Endothelial cell of umbilical vein (primary cell): ENCODE measurements around the gene CCM2. TPM values are rescaled to one million over a fixed set of nuclear protein-coding genes. Genes with fewer than 3 reads are reported as not detected.

Experiments
- BruUV-seq: library from RNA; stranded (reverse); fragments of 400-500 nt; replicated peaks from 2 replicates; lab custom pipeline; 2021; lab: Mats Ljungman, UMichigan
- CTCF ChIA-PET: fragments of 300-600, 350-600 bp; sonication (Branson Sonifier 250); formaldehyde crosslinking; loops from one replicate; lab custom pipeline; 2021; ENCODE audit warnings: antibody characterized with exemption, inconsistent platforms; lab: Charles Lee
- POLR2A ChIA-PET: fragments of 300-600, 350-600 bp; sonication (Branson Sonifier 250); formaldehyde crosslinking; loops from one replicate; lab custom pipeline; 2021; ENCODE audit warnings: antibody characterized with exemption, inconsistent platforms; lab: Charles Lee
- DNase-seq: peaks from one replicate; pipeline ENCODE4 v3.0.0-alpha.2; 2011; ENCODE audit warnings: low read depth, low spot score
- FAIRE-seq: peaks from 2 replicates; lab custom pipeline; 2011; peaks lifted over from hg19 to GRCh38; lab: Jason Lieb, UNC
- H2AFZ ChIP-seq: 2 replicates; pipeline ENCODE4 v1.6.0; 2012; ENCODE audit warnings: low read depth, low read length, control low read depth, inconsistent platforms
- H3K27ac ChIP-seq: 2 replicates; pipeline ENCODE4 v1.5.1; 2011; ENCODE audit warnings: low read depth, mild to moderate bottlenecking, control low read depth, low read length, moderate library complexity; ENCODE audit not compliant: insufficient read depth
- H3K27me3 ChIP-seq, 2 experiments: 2 replicates each; pipeline versions ENCODE4 v1.6.0 to v1.6.1; 2011; ENCODE audit warnings: low read length in 2 of 2, mixed read lengths in 1 of 2; ENCODE audit not compliant: control insufficient read depth in 2 of 2, insufficient read depth in 2 of 2
- H3K36me3 ChIP-seq, 2 experiments: 2 replicates in 1 of 2; 3 replicates in 1 of 2; pipeline ENCODE4 v1.5.1; 2011; ENCODE audit warnings: low read length in 2 of 2, mild to moderate bottlenecking in 1 of 2, moderate library complexity in 1 of 2; ENCODE audit not compliant: control insufficient read depth in 2 of 2, insufficient read depth in 2 of 2; ENCODE audit errors: extremely low read depth in 1 of 2
- H3K4me1 ChIP-seq: 3 replicates; pipeline ENCODE4 v1.5.1; 2011; ENCODE audit warnings: mild to moderate bottlenecking, low read length; ENCODE audit not compliant: control insufficient read depth, insufficient read depth; ENCODE audit errors: extremely low read depth
- H3K4me2 ChIP-seq: 2 replicates; pipeline ENCODE4 v1.6.1; 2011; ENCODE audit warnings: low read length, control low read depth, mixed read lengths; ENCODE audit not compliant: insufficient read depth
- H3K4me3 ChIP-seq, 3 experiments: fragments of 200-600 bp in 1 of 3; sonication (generic), shearing (Covaris generic) in 1 of 3; replicated peaks in 1 of 3; 2 replicates each; pipeline ENCODE4 v1.5.1; 2011 to 2016; ENCODE audit warnings: control low read depth in 3 of 3, low read length in 3 of 3, mild to moderate bottlenecking in 2 of 3, inconsistent platforms in 1 of 3, low read depth in 1 of 3, moderate library complexity in 1 of 3; ENCODE audit not compliant: insufficient read depth in 1 of 3
- H3K79me2 ChIP-seq: 2 replicates; pipeline ENCODE4 v1.6.0; 2012; ENCODE audit warnings: low read length, inconsistent platforms; ENCODE audit not compliant: control insufficient read depth, insufficient read depth
- H3K9ac ChIP-seq: replicated peaks from 2 replicates; pipeline ENCODE3; 2011; ENCODE audit warnings: low read length, control low read depth; ENCODE audit not compliant: insufficient read depth; ENCODE audit errors: extremely low read depth
- H3K9me1 ChIP-seq: replicated peaks from 3 replicates; pipeline ENCODE4 v1.6.0; 2011; ENCODE audit warnings: mild to moderate bottlenecking, low read length; ENCODE audit not compliant: control insufficient read depth, insufficient read depth; ENCODE audit errors: extremely low read depth
- H3K9me3 ChIP-seq: replicated peaks from 2 replicates; pipeline ENCODE4 v1.5.1; 2012; ENCODE audit warnings: low read length, inconsistent platforms; ENCODE audit not compliant: control insufficient read depth, insufficient read depth
- H4K20me1 ChIP-seq: replicated peaks from 2 replicates; pipeline ENCODE3; 2011; ENCODE audit warnings: mild to moderate bottlenecking, low read length; ENCODE audit not compliant: control insufficient read depth, insufficient read depth; ENCODE audit errors: extremely low read depth
- CTCF ChIP-seq, 2 donors: IDR thresholded peaks; 1 replicate in 1 of 2; 2 replicates in 1 of 2; pipeline ENCODE4 v1.5.1; 2011; ENCODE audit warnings: low read length in 2 of 2, mild to moderate bottlenecking in 2 of 2, moderate library complexity in 2 of 2, control low read depth in 1 of 2, inconsistent platforms in 1 of 2, low read depth in 1 of 2; ENCODE audit not compliant: insufficient read depth in 1 of 2; ENCODE audit errors: extremely low read depth in 1 of 2
- EZH2 ChIP-seq: IDR thresholded peaks from 2 replicates; pipeline ENCODE4 v1.6.1; 2012; ENCODE audit warnings: borderline replicate concordance, low read depth, mild to moderate bottlenecking, moderate library complexity, low read length, inconsistent platforms; ENCODE audit not compliant: severe bottlenecking
- FOS ChIP-seq: IDR thresholded peaks from 2 replicates; pipeline ENCODE4 v1.6.1; 2011; ENCODE audit warnings: mild to moderate bottlenecking, low read length, moderate library complexity, borderline replicate concordance; ENCODE audit not compliant: insufficient read depth
- GATA2 ChIP-seq: IDR thresholded peaks from 2 replicates; pipeline ENCODE4 v1.7.0; 2011; ENCODE audit warnings: low read depth, mild to moderate bottlenecking, moderate library complexity, mixed read lengths, low read length; ENCODE audit not compliant: insufficient read length, insufficient read depth
- JUN ChIP-seq: IDR thresholded peaks from 2 replicates; pipeline ENCODE4 v1.6.1; 2011; ENCODE audit warnings: borderline replicate concordance, low read depth; ENCODE audit not compliant: insufficient read length, insufficient read depth
- MYC ChIP-seq: IDR thresholded peaks from one replicate; pipeline ENCODE4 v1.6.1; 2011; ENCODE audit warnings: mild to moderate bottlenecking, low read depth, low read length
- POLR2A ChIP-seq: IDR thresholded peaks from 2 replicates; pipeline ENCODE4 v1.6.1; 2012; ENCODE audit warnings: low read depth, mild to moderate bottlenecking, control low read depth, low read length
- POLR2AphosphoS5 ChIP-seq: IDR thresholded peaks from 2 replicates; pipeline ENCODE4 v1.6.1; 2012; ENCODE audit warnings: low read depth, mild to moderate bottlenecking, control low read depth, low read length, moderate library complexity; ENCODE audit not compliant: insufficient read depth
- dilution Hi-C: fragments of 300-500 bp; cut with MboI; formaldehyde crosslinking; loops from one replicate; pipeline ENCODE4 v1.15.0; 2019; ENCODE audit warnings: low sequenced_read_pairs; ENCODE audit not compliant: extremely low pct_ligation_motif_present
- intact Hi-C: fragments of 100-400 bp; cut with micrococcal nuclease; formaldehyde crosslinking; loops from one replicate; pipeline ENCODE4 v1.10.0; 2022
- polyA plus RNA-seq, 4 experiments: library from polyadenylated mRNA; depleted of rRNA in 3 of 4; stranded (reverse) in 3 of 4; unstranded in 1 of 4; fragments of >200 nt; gene quantifications; 2 replicates each; pipeline versions ENCODE4 v1.2.1 to v1.2.3, GENCODE V29; 2011 to 2012; ENCODE audit warnings: missing spikeins in 1 of 4
- total RNA-seq: library from RNA; stranded (reverse); gene quantifications from 2 replicates; pipeline ENCODE4 v1.2.3, GENCODE V29; 2021
- TF ChIP-seq, protein P1 (sequence below): IDR thresholded peaks from 2 replicates; pipeline ENCODE4 v1.6.1; 2011; ENCODE audit not compliant: insufficient read depth, insufficient read length

Gene CCM2
- total and polyA plus RNA-seq, 2 donors (not counting 3 experiments of a cell fraction or from before 2014, with no cell fraction given), result 66.1 to 70.4 TPM

DNA sequence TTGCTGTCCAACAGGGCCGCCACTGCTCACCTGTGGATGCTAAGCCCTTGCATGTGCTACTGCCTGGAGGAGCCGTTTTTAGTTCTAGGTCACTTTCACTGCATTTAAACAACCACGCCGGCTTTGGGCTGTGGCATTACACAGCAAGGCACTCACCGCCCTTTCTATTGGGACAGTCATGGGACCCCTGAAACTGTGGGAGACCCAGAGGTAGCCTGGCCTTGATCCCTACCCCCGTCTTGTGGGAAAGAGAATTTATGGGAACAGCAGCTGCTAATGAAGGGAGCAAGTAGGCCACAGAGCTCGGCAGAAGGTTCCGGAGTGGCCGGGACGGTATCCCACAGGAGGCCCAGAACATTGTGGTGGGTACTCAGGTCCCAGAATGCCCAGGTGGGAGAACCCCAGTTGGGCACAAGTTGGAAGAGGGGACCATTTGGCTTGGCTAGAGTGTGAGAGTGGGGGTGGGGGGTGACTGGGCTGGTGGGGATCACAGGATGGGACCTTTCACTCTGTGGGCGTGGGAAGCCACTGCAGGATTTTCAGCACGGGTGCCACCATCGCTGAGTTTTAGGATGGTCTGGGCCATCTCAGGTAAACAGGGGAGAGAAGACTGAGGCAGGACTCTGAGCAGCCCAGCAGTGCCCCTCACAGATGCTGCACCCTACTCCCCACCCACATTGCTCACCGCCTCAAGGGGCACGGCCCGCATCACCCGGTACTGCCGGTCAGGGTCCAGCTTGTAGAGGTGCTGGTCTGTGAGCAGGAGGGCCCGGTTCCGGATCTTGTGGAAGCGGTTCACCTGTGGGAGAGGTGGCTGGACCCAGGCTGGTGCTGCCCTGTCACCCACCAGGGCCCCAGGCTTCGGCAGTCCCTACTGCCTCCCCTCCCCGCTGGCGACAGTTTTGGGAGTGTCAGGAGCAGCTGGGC is 36.4 kb upstream of the CCM2 start:
- Histone ChIP-seq H3K9me3 (no peaks in the 10 kb centered on the region), H2AFZ (peak overlapping the region; percentile 99), H3K27ac (no peak overlapping the region), H3K4me1 (peaks cover 3% of the 10 kb centered on the region), H3K4me2 (no peak overlapping the region), H3K27me3 (peaks cover 2 to 4% of the 10 kb centered on the region in 2 experiments), H3K79me2 (no peaks in the 10 kb centered on the region), H4K20me1 (no peaks in the 10 kb centered on the region), H3K4me3 (no peak overlapping the region), H3K9ac (no peak overlapping the region), H3K9me1 (no peaks in the 10 kb centered on the region), H3K36me3 (no peaks in the 10 kb centered on the region)
- intact Hi-C loops, result no loop called here
- ChIA-PET POLR2A (no interaction called here), CTCF (interaction anchor here (1.0 to 6.3 kb wide), 4 partner anchors 10 to 173 kb away, joined by 3 to 55 read pairs (median 22); no protein-coding TSS in a partner anchor)
- dilution Hi-C loops, result no loop called here
- TF ChIP-seq POLR2AphosphoS5 (no peak), GATA2 (no peak), JUN (no peak), POLR2A (no peak), MYC (no peak), CTCF (IDR thresholded peaks at IDR 0.05; ENCODE audit: extremely low read depth in 1 of 2, insufficient read depth in 1 of 2, low read depth in 1 of 2, low read length in 2 of 2) (no peak), EZH2 (no peak), FOS (no peak)
- TF ChIP-seq, protein P1, sequence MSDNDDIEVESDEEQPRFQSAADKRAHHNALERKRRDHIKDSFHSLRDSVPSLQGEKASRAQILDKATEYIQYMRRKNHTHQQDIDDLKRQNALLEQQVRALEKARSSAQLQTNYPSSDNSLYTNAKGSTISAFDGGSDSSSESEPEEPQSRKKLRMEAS, result no peak
- DNase-seq (no peak), FAIRE-seq (no peak)
- BruUV-seq, result no TSS peak
